GM19468 (cell line): Measurements from ENCODE around the gene PREP.
"Not testable (repeated sequence)": the region's sequence is repeated elsewhere in the genome, so short reads cannot be mapped to it uniquely, and the experiment has no call there.

Experiments used
- ATAC-seq: cut with Tn5 transposase; IDR thresholded peaks from one replicate; pipeline ENCODE4 v1.9.1; 2021; ENCODE audit warnings: mild to moderate bottlenecking, moderate library complexity, moderate number of reproducible peaks; ENCODE audit not compliant: unreplicated experiment; ENCODE audit errors: extremely low read depth

PREP gene

DNA sequence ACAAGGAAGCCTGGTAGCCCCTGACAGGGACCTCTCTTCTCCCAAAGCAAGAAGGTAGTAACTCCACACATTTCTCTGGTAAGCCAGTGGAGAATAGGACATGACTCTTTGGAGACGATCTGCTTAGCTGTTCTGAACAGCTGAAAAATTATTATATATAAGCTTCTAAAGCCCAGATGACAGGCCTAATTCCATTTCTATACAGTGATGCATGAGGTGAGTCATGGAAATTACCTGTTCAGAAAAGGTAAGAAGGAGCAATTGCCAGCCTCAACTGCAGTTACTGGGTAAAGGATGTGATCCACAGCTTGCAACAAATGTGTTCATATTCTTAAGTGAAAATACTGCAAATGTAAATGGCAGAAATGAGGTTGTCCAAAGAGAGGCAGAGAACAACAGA is 54.0 kb downstream of the PREP start:
- no peak for ATAC-seq

DNA sequence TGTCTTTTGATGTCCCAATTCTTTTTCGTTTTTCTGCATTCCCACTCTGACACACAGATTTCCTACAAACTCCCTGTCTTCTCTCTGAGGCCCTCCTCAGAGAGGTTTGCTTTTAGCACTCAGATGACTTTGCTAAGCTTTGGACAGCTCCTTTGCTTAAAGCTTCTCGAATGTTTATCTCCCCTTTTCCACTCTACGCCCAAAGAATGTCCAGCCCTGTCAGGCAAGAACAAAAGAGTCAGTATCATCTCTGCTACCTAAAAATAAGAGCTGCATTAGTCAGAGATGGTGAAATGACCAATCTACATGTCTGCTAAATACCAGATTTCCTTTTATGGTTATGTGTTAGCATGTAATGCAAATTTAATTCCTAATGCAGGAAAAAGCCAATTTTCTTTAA is 56.8 kb downstream of the PREP start:
- no peak for ATAC-seq

DNA sequence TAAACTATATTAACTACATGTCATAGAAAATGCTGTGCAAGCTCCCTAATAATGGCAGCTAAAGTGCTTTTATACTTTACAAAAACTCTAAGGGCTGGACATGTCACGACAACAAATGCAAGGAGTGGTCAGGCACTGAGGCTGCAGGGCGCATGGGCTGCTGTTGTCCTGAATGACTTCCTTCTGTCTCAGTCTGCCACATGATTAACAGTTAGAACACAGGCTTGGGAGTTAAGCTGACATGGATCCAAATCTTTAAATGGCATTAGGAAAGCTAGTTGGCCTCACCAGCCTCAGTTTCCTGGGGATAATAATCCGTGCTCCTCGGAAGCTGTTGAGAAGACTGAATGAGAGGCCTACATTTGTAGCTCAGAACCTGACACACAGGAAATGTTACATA is 57.4 kb downstream of the PREP start:
- ATAC-seq = no peak

DNA sequence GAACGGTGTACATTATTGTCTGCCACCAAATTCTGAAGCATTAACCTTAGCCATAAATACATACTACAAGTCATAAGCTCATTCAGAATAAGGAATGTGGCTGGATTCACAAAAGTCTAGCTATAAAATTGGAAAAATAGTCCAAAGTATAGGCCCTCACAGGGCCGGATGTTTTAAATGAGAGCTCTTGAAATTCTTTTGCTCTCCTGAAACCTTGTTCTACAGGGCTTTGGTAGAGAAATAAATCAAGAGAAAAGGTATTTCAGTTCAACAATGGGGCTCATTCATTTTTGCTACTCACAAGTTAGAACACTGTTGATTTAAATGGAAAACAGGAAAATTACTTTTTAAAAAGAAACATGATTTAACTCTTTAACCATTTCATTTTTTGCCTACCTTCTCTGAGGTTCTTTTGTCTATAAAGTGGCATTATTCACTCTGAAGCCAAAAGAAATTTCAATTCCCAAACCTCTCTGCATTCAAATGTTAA is 58.0 kb downstream of the PREP start:
- no peak for ATAC-seq

DNA sequence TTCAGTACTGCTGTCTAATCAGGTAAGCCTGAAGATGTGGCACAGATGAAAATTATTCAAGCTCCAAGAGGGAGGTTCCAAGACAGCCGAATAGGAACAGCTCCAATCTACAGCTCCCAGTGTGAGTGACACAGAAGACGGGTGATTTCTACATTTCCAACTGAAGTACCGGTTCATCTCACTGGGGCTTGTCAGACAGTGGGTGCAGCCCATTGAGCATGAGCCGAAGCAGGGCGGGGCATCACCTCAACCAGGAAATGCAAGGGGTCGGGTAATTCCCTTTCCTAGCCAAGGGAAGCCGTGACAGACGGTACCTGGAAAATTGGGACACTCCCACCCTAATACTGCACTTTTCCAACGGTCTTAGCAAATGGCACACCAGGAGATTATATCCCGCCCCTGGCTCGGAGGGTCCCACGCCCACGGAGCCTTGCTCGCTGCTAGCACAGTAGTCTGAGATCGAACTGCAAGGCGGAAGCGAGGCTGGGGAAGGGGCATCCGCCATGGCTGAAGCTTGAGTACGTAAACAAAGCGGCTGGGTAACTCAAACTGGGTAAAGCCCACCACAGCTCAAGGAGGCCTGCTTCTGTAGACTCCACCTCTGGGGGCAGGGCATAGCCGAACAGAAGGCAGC is 64.4 kb downstream of the PREP start:
- ATAC-seq = not testable (repeated sequence)

DNA sequence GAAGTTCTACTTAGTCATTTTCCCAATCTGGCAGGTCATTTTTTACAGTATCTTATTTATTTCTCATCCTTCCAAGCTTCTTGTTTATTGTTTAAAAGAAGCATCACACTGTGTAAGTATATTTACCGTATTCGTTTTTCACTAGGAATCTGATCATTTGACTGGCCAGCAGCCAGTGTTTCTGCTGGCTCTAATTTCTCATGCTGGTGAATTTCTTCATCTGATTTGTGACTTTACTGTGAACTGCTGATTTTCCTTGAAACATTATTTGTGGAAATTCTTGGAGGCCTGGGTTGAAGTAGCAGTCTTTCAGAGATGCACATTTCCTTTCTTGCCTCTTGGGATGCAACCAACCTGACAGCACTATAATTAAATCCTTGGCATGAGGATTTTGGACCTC is 65.9 kb downstream of the PREP start:
- no peak for ATAC-seq

DNA sequence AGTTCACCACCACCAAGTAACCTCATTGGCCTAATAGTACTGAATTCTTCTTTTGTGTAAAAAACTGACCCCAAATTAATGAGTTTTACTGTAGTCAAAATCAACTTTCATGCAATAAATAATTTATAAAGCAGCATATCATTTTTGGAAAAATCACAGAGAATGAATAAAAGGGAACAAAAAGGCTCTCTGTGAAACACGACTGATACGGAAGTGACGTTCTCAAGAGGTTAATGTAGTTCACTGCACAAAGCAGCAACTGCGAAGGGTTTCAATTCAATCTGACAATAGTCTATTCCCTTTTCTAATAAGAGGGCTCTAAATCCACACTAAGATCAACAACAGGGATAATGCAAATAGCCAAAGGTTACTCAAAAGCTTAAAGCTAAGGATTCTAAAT is 70.3 kb downstream of the PREP start:
- ATAC-seq = no peak

DNA sequence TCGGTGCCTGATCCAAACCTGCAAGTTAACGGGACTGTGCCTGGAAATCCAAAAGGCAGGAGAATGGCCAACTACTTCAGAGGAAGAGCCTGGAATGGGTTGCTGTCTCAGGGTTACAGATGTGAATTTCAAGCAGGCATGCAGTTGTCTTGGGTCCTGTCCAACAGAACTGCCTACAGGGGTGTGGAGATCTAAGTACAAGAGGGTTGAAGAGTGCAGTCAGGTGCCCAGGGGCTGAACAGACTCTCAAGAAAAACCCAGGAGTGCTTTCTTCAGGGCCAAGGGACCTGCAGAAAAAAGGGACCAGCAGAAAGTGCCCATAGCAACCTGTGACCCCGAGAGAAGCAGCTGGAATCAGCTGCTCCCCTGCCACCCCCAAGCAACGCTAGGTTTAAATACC is 71.0 kb downstream of the PREP start:
- ATAC-seq = no peak

DNA sequence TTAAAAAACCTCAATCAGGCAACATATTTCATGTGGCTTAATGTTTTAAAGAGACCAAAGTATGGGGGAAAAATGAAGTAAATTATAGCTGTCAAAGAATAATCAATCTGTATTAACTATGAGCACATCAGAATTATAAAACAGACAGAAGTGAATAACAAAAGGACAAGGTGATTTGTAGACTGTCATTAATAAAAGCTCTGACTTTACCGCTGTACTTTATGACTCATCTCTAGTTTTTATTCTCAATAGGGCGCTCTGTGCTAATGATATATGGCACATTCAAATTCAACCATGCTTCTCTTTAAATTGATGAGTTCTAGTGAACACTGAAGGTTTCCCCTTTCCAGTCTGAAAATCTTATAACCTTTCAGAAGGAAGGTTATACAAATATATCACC is 72.0 kb downstream of the PREP start:
- no peak for ATAC-seq

DNA sequence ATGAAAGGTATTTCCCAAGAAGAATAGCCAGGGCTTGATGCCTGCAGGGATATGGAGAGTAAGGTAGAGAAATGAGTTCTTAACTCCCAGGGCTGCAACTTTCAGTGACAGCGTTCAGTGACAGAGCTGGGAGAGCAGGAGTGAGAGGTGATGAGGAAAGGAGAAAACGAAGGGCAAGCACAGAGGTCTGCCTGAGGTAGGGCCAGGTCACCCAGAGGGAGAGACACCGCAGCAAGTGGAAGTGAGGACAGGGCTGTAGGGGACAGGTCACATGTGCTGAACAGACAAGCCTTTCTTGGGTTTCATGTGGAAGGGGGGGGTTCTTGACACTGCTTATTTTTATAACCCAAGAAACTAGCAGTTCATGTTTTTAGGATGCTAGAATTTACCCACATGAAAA is 72.5 kb downstream of the PREP start:
- no peak for ATAC-seq

DNA sequence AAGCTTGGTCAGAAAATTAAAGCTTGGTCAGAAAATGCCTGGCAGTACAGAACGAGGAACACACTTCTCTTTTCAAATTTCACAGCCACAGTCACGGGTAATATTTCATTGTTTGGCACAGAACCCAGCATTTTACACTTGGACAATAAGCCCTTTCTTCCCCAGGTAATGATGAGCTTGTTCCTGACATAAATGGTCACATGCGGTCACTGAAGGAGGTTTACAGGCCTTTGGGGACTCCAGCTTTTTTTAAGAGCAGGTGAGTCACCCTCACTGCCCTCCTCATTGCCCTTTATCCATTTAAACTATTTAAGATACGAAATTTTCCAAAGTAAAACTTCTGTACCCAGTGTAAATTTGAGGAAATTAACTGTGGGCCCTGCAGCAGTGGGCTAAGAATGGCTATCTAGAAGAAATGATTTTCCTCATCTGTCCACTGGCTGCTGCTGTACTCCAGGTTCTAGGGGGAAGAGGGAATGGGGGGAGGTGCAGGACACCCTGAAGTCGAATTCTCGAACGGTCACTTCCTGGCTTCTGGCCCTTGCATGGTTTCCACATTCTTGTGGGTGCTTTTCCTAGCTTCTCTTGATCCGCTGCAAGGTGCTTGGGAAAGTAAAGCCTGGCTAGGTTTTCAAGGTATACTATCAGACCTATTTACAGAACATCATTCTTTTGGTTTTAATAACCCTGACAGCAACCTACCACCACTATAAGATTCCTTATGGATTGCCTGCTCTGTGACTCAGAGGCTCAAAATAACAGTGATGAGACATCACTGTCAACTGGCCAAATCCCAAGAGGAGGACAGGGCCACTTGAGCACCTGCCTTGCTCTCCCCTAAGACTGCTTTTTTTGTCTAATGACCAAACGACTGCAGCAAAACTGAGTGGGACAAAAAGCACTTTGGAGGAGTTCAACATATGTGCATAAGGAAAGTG is 75.8 kb downstream of the PREP start:
- no peak for ATAC-seq

DNA sequence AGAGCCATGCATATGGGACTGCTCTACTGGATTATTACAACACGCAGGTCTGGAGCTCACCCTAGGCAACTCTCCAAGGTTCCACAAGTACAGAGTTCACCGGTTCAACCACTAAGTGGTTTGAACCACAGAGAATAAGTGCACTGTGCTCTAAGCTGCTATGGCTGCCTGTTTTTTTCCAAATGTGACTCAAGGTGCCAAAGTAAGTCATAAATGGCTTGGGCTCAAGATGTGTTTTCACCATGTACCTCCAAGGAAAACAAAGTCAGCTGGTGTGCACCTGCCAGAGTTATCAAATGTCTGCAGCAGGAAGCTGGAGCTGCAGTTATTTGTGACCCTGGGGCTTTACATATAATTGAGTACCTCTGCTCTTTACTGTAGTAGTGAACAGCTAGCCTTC is 76.7 kb downstream of the PREP start:
- no peak for ATAC-seq

DNA sequence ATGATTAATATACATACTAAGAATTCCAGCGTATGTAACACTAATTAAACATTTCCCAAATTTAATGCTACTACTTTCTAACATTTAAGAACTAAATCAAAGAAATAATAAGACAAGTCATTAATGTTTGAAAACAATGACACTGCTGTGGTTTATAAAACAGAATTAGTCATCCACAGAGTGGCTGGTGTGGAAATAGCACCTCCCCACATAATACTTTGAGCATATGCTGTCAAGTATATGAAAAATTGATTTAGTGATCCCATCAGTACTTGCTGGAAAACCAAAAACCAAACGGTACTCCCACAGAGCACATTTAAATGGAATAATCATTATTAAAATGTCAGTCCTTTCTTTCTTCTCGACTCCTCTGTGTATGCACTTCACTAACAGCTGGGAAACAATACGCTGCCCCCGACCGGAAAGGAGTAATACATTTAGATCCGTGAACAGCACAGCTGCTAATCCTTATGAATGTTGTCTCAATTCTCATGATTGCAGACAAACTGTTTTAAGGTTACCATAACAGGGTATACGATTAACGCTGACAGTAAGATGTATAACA is 78.4 kb downstream of the PREP start:
- ATAC-seq = no peak

DNA sequence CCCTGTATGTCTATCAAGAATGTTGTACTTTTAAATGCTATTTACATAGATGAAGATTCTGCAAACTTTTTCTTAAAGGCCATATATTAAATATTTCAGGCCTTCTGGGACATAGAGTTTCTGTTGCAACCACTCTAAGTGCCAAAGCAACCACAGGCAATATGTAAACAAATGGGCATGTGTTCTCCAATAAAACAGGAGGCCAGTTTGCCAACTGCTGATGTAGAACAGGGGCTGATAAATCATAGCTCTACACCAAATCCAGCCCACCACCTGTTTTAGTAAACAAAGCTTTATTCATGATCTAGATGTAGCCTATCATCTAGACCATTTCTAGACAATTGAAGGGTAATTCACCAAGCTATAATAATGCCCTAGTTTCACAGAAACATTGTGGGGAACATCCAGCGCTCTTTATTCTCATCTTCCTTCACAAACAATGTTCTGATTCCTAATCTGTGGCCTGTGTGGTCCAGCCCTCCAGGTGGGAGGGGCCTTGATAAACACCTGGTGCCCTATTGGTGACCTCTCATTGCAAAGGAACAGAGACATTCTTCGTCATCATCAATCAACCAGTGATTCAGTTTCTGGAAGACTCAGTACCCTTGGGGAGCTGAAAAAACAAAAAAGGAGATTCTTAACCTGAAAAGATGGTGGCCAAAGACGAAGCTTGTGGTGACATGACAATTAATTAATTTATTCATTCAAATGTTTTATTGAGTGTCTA is 80.2 kb downstream of the PREP start:
- ATAC-seq = no peak

DNA sequence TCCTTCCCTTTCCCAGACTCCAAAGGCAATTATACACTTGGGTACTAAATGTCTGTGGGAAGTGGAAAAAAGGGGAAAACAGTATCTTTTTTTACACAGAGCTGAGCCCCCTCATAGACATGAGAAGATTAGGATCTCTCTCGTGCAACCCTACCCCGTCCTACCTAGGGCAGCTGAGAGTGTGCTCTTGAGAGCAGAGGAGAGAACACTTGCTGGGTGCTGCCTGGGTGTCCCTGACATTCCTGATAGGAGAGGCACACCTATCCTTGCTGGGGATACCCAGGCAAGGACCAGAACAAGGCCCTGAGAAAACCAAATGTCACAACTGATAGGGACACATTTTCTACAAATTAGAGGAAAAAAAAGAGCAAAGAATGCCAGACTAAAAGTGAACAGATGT is 81.2 kb downstream of the PREP start:
- ATAC-seq = no peak

DNA sequence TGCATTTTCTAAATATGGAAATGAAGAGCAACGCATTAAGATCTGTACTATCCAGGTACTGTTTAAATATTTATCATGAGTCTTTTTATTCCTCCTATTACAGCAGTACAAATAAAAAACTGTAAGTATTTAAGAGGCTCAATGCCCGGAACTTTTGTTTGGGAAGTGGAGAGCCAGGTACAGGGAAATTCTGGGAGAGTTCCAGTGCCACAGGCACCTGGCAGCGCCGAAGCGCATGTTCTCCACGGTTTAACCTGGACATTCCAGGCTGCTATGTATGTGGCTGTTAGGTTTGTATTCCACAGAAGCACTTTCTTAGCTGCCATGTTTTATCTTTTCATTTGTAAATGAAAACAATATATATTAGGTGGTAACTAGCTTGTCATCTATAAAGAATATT is 81.7 kb downstream of the PREP start:
- no peak for ATAC-seq

DNA sequence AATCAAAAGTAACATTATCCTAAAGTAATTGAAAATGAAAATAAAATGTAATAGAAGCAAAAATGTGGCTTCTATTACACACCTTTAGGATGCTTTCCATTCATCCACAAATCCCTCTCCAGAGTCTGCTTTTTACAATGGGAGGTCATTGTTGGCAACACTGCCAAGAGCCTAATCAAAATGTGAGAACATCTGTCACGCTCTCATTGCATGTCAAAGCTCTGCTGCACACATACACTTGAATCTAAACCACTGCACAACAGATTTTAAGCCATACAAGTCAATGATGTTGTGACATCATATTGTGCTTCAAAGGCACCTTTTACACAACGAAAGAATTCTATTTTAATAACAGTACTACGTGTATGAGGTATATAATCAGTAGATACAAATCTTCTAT is 82.1 kb downstream of the PREP start:
- no peak for ATAC-seq

DNA sequence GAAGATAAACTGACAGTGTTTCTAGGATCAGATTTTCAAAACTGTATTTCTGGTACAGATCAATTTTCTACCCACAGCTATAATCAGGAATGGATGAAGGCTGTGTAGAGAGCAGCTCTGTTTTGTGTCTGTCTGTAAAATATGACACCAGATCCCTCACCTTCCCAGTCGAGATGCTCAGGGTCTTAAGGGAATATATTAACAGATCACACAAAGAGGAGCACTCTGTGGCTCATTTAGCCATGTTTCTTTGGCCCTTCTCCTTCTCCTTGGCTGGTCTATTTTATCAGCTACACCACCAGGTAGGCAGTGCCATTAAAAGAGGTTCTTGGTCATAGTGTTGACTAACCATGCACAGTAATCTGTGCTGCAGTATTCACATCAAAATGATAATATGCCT is 82.6 kb downstream of the PREP start:
- no peak for ATAC-seq

DNA sequence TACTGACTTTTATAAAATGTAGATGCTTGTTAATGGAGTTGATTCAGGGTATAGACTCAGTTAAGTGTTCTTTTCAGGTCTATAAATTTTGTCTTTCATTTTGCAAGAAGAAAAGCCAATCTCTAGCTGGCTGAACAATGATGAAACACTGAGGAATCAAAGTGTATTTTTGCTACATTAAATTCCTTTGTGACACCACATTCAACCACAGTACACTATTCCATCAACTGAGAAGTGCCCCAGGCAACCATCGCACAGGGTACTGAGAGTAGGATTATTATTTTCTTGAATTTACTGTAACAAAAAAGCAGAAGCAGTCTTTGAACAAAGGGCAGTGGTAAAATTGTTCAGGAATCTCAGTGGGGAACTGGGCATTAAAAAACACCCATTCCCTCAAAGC is 83.6 kb downstream of the PREP start:
- ATAC-seq = no peak

DNA sequence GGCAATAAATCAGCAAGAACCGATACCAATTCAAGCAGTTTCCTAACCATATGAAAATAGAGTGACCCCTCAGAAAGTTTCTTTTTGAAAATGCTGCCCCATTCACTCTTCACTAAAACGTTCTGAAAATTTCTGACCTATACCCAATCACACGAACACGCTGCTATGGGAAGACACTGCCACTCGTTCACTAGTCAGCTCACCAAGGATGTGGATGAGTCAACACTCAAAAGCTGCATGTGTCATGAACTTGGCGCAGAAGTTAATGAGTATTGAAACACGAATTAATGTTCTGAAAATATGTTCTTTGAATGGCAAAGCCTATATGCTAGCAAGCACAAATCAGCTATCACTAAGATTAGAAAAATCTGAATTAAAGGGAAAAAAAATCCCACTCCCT is 84.2 kb downstream of the PREP start:
- no peak for ATAC-seq
